Suppressor macrophage (primary cell): Measurements from ENCODE around the gene MDFIC.

Source experiments
- DNase-seq, 4 experiments: peaks; one replicate each; pipeline ENCODE4 v3.0.0-alpha.2; 2020 to 2022

MDFIC gene

DNA sequence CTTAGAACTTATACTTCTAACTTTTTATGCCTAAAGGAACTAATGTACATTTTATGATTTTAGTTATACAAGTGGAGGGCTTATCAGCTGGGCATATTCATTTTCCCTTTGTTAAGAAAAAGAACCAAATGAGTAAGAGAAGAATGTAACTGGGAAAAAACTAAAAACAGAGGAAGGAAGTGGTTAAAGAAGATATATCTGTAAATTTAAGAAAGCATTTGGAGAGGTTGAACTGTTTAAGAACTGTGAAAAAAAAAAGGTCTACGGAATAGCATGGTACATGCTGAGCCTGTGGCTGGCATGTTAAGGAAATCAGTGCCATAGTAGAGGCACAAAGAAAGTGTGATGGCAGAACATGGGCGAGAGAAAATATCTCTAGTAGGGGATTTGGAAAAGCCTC lies 6.2 kb downstream of the MDFIC start:
- DNase-seq, result no peak

DNA sequence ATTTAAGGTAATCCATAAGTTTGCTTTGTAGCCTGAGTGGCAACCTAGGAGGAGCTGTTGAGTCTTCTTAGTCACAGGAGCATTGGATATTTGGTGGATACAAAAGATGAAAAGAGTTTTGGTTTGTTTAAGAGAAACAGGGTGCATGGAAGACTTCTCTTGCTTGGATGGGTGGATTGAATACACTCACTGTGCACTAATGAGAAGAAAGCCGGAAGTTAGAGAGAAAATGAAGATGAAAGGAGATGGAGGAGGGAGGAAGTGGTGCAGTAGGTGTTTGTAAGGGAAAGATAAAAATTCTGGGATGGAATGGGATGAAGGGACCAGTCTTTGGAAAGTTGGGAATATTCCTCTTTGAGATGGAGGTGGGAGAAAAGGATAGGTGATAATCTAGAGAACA lies 7.7 kb downstream of the MDFIC start:
- DNase-seq, result no peak

DNA sequence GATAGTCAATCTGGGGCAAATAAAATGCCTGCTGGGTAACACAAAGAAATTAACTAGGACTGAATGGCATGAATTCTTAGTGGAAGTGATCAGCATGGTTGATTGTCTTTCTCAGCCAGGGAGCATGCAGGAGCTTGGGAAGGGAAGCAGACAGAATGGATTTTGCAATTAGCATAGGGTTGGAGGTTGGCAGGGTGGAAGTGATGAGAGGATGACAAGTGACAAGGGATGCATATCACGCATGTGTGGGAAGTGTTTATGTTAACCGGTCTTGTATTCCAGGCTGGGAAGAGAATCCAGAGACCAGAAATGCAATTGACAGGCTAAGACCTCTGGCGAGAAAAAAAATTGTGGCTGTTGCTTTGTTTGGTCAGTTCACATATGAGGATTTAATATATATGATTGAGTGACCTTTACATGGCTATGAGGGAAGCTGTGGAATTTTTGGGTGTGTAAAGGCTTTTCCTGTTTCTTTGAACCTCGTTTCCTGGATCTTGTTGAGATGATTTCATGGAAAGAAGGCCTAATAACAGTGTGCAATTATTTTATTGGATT lies 8.3 kb downstream of the MDFIC start:
- DNase-seq, result peak in 3 of 4 experiments; percentile 66 to 74 (median 70)

DNA sequence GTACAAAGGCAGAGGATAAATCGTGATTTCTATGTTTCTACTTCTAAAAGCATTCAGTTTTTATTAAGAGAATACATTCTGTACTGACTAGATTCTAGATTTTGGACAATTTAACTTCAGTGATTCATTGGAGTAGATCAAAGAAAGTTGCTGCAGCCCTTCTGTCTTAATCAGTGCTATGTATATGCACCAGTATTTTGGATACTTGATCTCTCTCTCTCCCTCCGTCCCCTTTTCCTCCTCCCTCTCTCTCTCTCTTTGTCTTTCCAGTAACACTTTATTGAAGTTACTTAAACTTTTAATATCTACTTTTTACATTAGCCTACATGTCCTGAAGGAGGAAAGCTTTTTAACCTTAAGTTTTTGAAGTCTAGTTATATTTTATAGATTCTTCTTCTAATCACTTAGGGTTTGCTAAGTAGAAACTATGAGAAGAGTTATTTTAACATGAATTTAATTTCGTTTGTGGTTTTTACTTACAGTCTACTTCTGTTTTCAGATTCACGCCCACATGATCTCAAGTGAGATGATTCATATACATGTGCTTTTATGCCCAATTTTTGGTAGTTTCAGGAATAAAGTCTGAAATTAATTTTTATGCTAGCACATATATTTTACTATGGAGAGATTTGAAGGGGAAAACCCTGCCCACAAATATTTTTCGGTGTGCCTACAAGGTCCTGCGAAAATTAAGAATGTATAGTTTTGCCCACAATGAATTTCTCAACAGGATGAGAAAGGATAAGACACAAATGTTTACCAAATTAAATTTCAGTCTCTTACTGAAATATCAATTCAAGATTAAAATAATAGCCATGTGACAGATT lies 9.1 kb downstream of the MDFIC start:
- DNase-seq, result peak; percentile 29 to 92 (median 70)

DNA sequence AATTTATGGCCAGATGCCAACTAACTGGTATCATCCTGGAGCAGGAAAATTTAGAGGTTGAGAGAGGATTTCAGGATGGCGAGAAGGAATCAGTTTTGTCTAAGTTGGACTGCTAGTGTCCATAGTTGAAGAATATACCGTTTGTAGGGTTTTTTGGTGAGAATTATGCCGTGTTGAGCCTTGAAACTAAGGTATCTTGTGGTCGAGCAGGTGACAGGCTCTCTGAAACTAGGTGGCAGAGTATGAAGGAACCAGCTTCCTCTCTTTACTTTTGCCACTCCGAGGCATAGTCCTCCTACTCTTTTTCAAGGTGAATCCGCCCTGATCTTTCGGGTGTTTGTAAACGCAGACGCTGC lies 9.7 kb downstream of the MDFIC start:
- DNase-seq, result peak in 1 of 4 experiments; percentile 17

DNA sequence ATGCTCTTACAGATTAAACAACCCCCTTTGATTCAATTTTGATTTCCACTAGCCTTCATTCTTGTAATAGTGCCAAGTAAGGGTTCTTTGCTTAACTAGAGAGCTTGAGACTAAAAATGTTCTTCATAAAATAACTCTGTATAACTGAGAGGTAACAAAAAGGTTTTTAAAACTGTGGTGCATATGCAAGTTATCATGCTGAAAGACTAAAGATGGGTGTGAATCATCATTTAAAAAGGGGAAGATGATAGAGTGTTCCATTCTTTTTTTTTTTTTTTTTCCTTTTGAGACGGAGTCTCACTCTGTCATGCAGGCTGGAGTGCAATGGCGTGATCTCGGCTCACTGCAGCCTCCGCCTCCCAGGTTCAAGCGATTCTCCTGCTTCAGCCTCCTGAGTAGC lies 11.1 kb downstream of the MDFIC start:
- peak in 2 of 4 experiments; percentile 67 to 75 for DNase-seq

DNA sequence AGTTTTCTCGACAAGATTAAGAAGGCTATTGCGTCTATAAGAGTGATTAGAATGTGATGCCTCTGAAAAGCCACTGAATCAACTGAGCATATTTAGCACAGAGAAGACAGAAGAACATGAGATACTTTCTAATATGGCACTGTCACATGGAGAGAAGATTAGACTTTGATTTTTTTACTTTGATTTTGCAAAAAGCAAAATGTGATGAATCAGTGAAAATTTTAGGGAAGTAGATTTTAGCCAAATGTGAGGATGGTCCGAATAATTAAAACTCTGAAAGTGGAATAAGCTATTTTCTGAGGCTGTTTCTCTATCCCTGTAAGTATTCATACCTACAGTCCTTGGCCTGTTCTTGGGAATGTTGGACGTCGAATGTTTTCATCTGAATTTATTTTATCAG lies 11.8 kb downstream of the MDFIC start:
- DNase-seq, result peak in 2 of 4 experiments; percentile 45 to 62

DNA sequence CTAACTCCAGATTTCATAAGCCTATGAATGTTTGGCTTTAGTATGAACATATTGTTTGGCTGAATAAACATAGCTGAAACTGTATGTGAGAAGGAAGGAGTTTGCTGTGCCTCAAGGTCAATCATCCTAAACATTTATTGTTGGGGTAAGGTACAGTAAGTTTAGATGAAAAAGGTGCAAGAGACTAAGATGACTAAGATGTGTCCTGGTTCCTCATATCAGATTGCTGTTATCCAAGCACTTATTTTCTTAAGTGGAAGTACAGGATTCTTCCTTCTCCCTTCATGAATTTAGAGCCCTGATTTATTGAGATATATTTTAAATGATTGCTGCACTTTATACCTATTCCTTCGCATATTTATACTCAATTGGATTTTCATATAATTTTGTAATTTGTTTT lies 12.2 kb downstream of the MDFIC start:
- DNase-seq, result peak in 2 of 4 experiments; percentile 49 to 51

DNA sequence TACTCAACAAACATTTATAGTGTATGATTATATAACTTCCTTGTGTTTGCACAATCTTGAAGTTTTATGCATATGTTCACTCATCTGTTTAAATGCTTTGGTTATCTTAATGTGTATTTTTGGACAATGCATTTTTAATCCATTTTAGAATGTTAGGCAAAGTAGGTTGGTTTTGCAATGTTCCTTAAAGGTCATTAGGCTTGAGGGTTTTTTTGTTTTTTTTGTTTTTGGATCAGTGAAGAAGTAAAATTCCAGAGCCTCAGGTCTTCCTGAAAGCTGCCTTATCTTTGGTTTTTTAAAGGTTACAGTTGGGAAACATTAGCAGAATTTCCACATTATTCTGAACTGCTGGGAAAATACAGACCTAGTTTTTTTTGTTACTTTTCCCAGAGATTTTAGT lies 12.8 kb downstream of the MDFIC start:
- DNase-seq, result peak in 1 of 4 experiments; percentile 45

DNA sequence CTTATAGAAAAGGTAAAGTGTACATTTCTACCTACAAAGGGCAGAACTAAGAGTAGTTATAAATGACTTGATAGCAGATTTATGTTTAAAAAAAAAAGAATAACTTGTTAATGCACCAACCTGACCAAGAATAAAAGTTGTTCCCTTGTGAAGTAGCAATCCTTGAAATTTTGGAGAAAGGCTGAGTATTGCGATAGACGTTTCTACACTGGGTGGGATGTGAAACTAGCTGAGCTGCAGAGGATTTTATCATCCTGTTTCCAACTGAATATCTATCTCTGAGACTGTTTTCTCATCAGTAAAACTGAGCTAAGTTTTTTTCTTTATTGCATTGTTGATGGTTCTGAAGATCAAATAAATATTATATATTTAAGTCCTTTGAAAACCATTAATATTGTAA lies 14.6 kb downstream of the MDFIC start:
- peak in 3 of 4 experiments; percentile 55 to 81 (median 71) for DNase-seq

DNA sequence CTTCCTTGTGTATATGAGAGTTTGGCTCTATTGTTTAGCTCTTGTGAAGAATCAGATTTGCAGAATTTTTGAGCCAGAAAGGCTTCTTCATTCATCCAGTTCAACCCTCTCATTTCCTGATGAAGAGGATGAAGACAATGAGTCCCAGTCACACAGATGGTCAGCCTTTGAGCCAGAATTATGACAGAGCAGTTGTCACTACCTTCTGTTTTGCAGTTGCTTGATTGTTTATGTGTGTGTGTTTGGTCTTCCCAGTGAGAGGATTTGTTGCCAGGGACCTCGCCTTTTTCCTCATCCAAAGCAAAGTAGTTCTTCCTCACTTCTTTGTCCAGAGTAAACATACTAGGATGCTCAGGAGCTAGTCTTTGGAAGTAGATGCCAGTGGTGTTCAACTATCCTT lies 15.6 kb downstream of the MDFIC start:
- DNase-seq, result no peak

DNA sequence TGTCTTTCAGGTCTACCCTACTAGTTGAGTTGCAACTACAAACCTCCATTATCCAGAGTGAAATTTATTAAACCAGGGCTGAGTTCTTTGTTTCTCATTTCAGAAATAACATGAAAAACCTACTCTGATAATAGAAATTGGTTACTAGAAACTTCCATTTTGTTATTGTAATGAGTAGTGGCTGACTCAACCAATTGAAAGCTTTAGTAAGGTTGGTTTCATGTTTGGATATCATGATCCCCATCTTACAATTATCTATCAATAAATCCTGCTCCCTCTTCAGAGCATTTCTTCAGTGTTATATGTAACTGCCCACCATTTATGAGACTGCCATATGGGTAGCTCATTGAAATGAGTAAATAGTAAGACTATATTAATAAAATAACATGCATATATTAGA lies 16.9 kb downstream of the MDFIC start:
- no peak for DNase-seq

DNA sequence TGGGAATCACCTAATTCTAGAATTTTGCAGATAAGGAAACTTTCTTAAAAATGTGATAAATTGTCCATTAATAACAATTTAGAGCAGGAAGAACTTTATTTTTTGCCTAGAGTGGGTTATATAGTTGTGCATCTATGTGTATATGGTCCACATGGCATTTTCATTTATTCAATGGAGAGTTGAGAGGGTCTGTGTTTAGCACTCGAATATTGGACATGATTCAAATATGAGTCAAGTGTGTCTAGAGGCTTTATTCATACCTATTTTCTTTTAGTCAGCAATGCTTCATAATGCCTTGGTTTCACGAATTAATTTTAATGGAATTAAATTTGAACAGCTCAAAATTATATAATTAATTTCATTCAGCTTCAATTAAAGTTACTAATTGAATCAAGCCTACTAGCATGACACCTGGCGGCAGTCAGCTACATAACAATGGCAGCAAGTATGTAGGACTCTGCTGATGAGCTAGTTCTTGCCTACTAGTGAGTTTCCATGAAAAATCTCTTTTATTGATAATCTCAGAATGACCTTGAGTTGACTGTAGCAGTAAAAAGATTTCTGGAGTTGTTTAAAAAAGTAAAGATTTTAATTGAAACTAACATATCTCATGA lies 17.7 kb downstream of the MDFIC start:
- DNase-seq, result no peak

DNA sequence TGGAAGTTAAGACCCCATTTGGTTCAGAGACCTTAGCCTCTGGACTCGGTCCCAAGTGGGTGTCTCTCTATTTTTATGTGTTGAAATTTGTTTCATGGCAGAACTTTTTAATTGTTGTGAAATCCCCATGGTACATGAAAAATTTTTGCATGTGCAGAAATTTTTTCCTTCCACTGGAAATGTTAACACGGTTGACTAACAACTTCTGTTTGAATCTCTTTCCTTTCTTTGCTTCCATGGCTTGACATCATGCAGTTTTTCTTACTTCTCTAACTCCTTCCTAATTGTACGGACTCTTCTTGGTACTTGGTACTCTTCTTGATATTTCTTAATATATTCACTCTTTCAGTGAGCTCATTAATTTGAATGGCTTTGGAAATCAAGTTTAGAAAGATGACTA lies 18.3 kb downstream of the MDFIC start:
- DNase-seq, result peak in 2 of 4 experiments; percentile 50 to 55

DNA sequence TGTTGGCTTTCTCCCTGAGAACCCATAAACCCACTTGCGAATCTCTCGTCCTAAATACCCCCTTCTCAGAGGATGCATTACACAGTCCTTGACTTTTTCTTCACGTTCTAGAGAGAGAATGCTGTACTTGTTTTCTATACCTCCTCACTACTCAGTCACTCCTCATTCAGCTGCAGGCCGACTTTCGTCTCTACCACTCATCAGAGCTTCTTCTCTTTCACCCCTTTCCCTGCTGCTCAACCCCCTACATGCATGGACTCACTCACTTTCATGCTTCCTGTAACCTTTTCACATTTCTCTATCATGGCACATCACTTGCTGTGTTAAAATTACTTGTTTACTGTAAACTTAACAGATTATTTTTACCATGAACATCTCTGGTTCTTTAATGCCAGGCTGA lies 19.8 kb downstream of the MDFIC start:
- DNase-seq, result no peak

DNA sequence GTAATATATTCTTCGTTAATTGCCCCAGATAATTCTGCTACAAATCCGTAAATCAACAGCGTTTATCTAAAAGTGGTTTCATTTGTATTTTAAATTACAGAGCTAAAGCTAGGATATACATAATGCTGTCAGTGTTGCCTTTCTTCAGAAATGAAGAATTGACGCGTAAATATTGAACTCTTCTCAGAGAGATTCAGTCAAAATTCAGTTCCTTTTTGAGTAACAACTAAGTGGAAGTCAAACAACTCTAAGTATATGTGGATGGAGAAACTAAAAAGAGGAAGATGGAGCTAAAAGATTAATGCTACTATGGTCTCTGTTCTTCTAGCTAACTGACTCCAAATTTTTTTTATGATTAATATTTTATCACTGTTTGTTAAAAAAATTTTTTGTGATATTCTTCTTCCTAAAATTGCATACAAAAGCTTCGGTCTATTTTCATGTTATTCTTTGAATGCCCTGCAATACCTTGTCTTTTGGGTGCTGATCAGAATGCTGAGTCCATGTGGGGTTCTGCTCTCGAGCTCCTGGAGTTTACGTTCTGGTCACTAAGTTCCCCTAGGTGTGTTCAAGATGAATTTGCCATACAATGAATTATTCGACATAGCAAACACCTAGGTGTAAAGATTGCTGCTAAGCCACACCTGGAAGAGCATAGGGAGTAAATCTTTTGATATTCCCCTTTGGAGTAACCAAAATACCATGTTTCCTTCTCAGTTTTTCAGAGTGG lies 20.7 kb downstream of the MDFIC start:
- peak in 2 of 4 experiments; percentile 70 to 77 for DNase-seq

DNA sequence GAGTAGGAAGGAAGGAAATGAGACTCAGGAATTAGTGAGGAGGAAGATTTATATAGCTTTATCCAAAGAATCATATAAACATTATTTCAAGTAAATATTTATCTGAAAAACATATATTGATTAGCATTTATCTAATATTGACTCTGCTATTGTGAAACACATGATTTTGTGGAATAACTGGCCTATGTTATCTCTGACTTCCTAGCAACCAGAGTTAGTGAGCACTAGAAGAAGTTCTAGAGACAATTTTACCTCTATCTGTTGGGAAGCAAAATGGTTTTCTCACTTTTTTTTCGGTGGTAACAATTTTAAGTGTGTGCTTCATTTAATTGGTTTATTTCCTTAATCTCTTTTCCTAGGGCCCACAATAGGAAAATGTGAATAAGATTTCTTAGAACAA lies 21.6 kb downstream of the MDFIC start:
- no peak for DNase-seq

DNA sequence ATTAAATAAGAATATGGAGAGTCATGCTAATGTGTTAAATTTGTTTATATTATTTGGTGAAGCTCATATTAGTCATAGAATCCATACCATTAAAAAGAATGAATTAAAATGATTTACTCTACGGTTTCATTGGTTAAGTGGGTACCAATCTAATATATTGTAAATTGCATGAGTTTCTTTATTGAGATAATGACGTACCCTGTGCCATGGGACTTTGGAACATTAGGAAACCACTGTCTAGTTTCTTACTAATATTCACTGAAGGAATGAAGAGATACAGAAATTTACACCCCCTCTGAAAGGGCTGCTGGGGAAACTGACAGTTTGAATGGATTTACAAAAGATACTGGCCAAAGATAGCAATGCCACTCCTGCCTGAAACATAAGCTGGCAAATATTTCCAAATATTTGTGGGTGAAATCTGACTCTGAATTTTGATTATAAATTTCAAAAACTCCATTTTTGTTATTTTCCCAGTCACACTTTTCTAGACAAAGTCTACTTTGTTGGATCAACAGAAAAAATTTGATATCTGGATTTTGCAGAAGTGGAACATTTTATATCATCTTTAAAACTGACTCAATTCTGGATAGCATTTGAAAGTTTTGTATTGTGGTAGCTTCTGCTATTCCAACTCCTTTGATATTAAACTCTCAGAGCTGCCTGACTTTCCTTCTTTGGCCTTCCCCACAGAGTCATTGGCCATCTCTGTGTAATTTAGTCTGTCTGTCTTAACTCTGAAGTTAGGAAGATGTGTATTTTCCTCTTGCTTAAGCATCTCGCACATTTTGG lies 22.3 kb downstream of the MDFIC start:
- DNase-seq, result no peak

DNA sequence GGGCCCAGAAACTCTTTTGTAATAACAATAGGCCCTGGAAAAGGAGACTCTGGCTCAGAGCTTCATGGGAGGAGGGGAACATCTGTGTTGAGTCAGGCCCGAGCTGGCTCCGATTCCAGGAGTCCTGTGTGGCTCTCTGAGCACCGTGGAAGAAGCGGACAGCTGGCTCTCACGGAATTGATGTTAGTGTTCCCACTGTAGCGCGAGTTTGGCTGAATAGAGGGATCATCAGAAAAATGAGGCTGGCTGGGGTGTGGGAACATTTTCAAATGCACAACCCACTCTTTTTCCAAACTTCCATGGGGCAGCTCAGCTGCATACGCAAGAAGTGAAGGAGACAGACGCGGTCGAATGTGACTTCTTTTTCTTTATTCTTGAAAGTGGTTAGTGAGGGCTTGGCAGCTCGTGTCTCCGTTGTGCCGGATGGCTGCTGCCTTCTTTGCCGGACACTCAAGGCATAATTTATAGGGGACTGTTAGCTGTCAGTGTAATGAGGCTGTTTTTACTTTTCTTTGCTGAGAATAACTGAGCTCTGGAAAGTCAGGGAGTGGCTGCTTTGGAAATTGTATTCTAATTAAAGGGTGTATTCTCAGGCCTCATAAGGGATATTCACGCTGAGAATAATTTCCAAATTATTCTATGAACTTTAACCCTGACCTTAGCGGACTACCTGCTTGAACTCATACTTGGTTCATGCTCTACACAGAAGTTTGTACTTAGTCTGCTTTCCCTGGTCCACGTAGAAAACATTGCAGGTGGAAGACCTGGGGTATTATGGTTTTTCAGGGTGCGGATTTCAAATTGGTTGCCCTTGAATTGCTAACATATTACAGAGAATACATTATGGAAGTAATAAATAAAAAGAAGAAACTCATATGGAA lies 23.1 kb downstream of the MDFIC start:
- DNase-seq, result no peak

DNA sequence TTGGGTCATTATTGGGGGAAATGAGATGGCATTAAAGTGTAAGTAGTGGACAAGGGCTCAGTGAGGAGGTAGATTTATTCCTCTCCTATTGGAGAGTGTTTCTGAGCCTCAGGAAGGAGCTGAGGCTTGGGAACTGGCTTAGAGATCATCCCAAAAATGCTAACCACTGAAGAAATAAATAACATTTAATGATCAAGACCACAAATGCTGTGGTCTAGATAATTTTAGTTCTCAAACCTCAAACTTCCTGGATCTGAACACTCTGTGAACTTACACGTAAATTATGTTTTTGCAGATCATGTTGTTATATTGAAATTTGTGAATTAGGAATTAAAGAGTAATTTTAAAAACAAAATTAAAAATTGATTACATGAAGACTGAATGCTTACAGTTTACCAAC lies 27.3 kb downstream of the MDFIC start:
- no peak for DNase-seq

DNA sequence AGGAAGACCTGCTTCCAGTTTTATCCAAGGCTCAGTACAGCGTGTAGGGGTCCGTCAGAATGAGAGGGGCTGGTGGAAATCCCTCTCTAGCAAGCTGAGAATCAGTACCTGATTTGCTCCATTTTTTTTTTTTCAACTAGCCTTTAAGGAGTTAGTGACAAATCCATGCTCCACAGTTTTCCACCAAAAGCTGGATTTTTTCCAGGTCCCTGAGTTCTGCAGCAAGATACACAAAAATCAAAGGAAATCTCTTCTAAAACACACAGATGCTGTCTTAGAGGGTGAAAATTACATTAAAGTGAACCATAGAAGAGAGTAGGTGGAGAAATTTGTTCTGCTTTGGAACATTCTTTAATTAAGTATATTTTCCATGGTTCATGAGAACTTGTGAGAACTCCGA lies 30.4 kb downstream of the MDFIC start:
- DNase-seq, result no peak
